DMS 273 (cell line): ENCODE measurements around the gene KERA.

Experiments
- DNase-seq: peaks from one replicate; lab custom pipeline; 2025; ENCODE audit not compliant: unreplicated experiment; lab: John Stamatoyannopoulos, UW

The KERA gene

GRCh38 chr12:91017511-91018263, 40.1 kb downstream of the KERA start:
- DNase-seq, result no peak

GRCh38 chr12:91017043-91017442, 40.8 kb downstream of the KERA start:
- DNase-seq, result no peak

GRCh38 chr12:91009319-91009950, 48.4 kb downstream of the KERA start:
- DNase-seq, result no peak

GRCh38 chr12:91007531-91008290, 50.1 kb downstream of the KERA start:
- DNase-seq, result no peak

GRCh38 chr12:91004872-91005271, 53.0 kb downstream of the KERA start, which contains the start of gene EPYC:
TSS of gene EPYC (minus strand) at chr12:91004972. CDS start at chr12:91002565, 2,407 bp downstream.
- no peak for DNase-seq

- DNase-seq, result no peak
These were observed 54.1 kb downstream of the KERA start for GRCh38 chr12:91003737-91004136.

GRCh38 chr12:91001306-91001705, 56.5 kb downstream of the KERA start:
- DNase-seq, result no peak
